Left kidney (tissue), 1 donor: ENCODE measurements around the gene MX2. TPM values are rescaled to one million over a fixed set of nuclear protein-coding genes. Genes with fewer than 3 reads are reported as not detected.

Experiments
- polyA plus RNA-seq: library from polyadenylated mRNA; unstranded; fragments of 120-200 nt; gene quantifications from one replicate; pipeline ENCODE4 v1.2.1, GENCODE V29; 2013; ENCODE audit not compliant: insufficient read length

The MX2 gene
- polyA plus RNA-seq, 1 donor: 1.9 TPM

Other genes starting within 250 kb of the MX2 start
- 28.0 TPM for gene BACE2, start 193.9 kb upstream of the MX2 start, polyA plus RNA-seq
- gene FAM3B, start 45.2 kb upstream of the MX2 start, polyA plus RNA-seq: 18.3 TPM
- gene MX1, start 64.2 kb downstream of the MX2 start, polyA plus RNA-seq: 8.4 TPM
- gene TMPRSS2, start 146.1 kb downstream of the MX2 start, polyA plus RNA-seq: 36.0 TPM